Measurements from ENCODE around the gene TMEM63C. TPM values are rescaled to one million over a fixed set of nuclear protein-coding genes. Genes with fewer than 3 reads are reported as not detected.

The TMEM63C gene
- total and polyA plus RNA-seq, 8 donors = 0.14 to 8.8 (median 1.4) TPM; not detected in 2

- Histone ChIP-seq H3K27me3 (peaks cover 18 to 100% (median 75%) of the 10 kb centered on the region in 3 donors), H3K4me1 (peaks cover 23 to 31% (median 26%) of the 10 kb centered on the region in 4 donors), H3K27ac (no peak overlapping the region), H3K4me3 (no peak overlapping the region), H3K9me3 (no peaks in the 10 kb centered on the region), H3K36me3 (no peaks in the 10 kb centered on the region)
- WGBS, 5 donors = 80 to 85% (median 81%) methylated on average over 15 of the region's 15 CpGs
- no peak for TF ChIP-seq POLR2AphosphoS5 (IDR thresholded peaks at IDR 0.05)
- no peak for TF ChIP-seq POLR2A (IDR thresholded peaks at IDR 0.05)
- TF ChIP-seq EP300 (IDR thresholded peaks at IDR 0.05) = no peak
- no peak for TF ChIP-seq CTCF (IDR thresholded peaks at IDR 0.05)
- DNase-seq = no peak
- intact Hi-C loops (cut with DNase I; ENCODE audit: low total_unique reads) = no loop called here
These were observed 42.6 kb upstream of the TMEM63C start for GRCh38 chr14:77139022-77139421.

- Histone ChIP-seq H3K36me3 (no peaks in the 10 kb centered on the region), H3K27me3 (peaks cover 18 to 100% (median 75%) of the 10 kb centered on the region in 3 donors), H3K4me1 (peaks cover 23 to 31% (median 26%) of the 10 kb centered on the region in 4 donors), H3K27ac (no peak overlapping the region), H3K9me3 (no peaks in the 10 kb centered on the region), H3K4me3 (peak overlapping the region in 2 of 4 donors; percentile 23 to 32)
- intact Hi-C loops (cut with DNase I; ENCODE audit: low total_unique reads) = no loop called here
- DNase-seq = peak in 1 of 2 donors; percentile 67
- WGBS, 5 donors = 1 to 5% (median 3%) methylated on average over 32 to 52 of the region's 52 CpGs
- TF ChIP-seq POLR2A (IDR thresholded peaks at IDR 0.05) = no peak
- peak in 1 of 7 experiments; percentile 8 for TF ChIP-seq CTCF (IDR thresholded peaks at IDR 0.05)
These were observed 41.8 kb upstream of the TMEM63C start for GRCh38 chr14:77139540-77140358.

GRCh38 chr14:77140359-77141213, 41.0 kb upstream of the TMEM63C start:
- 1 to 4% (median 2%) methylated on average over 27 to 67 of the region's 67 CpGs for WGBS, 5 donors
- Histone ChIP-seq H3K4me3 (peak overlapping the region; percentile 36 to 51 (median 43)), H3K27me3 (peaks cover 18 to 100% (median 77%) of the 10 kb centered on the region in 3 donors)

More at GRCh38 chr14:77140359-77141213, 41.0 kb upstream of the TMEM63C start:
- no peak overlapping the region for H3K27ac ChIP-seq
- peak in 1 of 2 donors; percentile 13 for DNase-seq
- no peaks in the 10 kb centered on the region for H3K9me3 ChIP-seq
- TF ChIP-seq POLR2A (IDR thresholded peaks at IDR 0.05) (no peak), CTCF (IDR thresholded peaks at IDR 0.05) (peak in 1 of 7 experiments; percentile 5)
- H3K4me1 ChIP-seq = peaks cover 23 to 31% (median 26%) of the 10 kb centered on the region in 4 donors
- no peaks in the 10 kb centered on the region for H3K36me3 ChIP-seq
- intact Hi-C loops (cut with DNase I; ENCODE audit: low total_unique reads) = no loop called here
